Measurements from ENCODE around the gene MAPK8IP1.

- TF ChIP-seq POLR2A (IDR thresholded peaks at IDR 0.05; ENCODE audit: low read length) (no peak), GATA1 (IDR thresholded peaks at IDR 0.05; ENCODE audit: low read depth, low read length) (no peak)
Measured at GRCh38 chr11:45915446-45915845, 30.0 kb downstream of the MAPK8IP1 start.

Measured in erythroblast (primary cell).